ENCODE measurements around the gene ARF6.

Gene ARF6

GRCh38 chr14:49852301-49853157, 40.4 kb upstream of the ARF6 start, which contains the start of gene NEMF (continued):
- peak; percentile 65; the same call in 1 of the 2 replicates for TF ChIP-seq ZNF449 (tag by site-specific recombination; IDR thresholded peaks at IDR 0.05)
- TF ChIP-seq ZNF571 (tag by site-specific recombination; IDR thresholded peaks at IDR 0.05): no peak
- TF ChIP-seq, protein P1, sequence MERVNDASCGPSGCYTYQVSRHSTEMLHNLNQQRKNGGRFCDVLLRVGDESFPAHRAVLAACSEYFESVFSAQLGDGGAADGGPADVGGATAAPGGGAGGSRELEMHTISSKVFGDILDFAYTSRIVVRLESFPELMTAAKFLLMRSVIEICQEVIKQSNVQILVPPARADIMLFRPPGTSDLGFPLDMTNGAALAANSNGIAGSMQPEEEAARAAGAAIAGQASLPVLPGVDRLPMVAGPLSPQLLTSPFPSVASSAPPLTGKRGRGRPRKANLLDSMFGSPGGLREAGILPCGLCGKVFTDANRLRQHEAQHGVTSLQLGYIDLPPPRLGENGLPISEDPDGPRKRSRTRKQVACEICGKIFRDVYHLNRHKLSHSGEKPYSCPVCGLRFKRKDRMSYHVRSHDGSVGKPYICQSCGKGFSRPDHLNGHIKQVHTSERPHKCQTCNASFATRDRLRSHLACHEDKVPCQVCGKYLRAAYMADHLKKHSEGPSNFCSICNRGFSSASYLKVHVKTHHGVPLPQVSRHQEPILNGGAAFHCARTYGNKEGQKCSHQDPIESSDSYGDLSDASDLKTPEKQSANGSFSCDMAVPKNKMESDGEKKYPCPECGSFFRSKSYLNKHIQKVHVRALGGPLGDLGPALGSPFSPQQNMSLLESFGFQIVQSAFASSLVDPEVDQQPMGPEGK (tag by site-specific recombination; IDR thresholded peaks at IDR 0.05): peak; percentile 39; the same call in 1 of the 2 replicates
- TF ChIP-seq PRDM2 (tag by site-specific recombination; IDR thresholded peaks at IDR 0.05; ENCODE audit: borderline replicate concordance): no peak
- no peak for TF ChIP-seq OVOL3 (tag by site-specific recombination; IDR thresholded peaks at IDR 0.05)
- TF ChIP-seq ZNF623 (tag by site-specific recombination; IDR thresholded peaks at IDR 0.05): no peak
- no peak for TF ChIP-seq ZBTB6 (tag by site-specific recombination; IDR thresholded peaks at IDR 0.05)
- TF ChIP-seq PRDM10 (tag by site-specific recombination; IDR thresholded peaks at IDR 0.05): peak; percentile 54
- 0 out of 2 replicates have a peak, but pooled peaks have one; percentile 30 for TF ChIP-seq KLF10 (tag by site-specific recombination; IDR thresholded peaks at IDR 0.05)
- peak; percentile 49; the same call in 1 of the 2 replicates for TF ChIP-seq ZNF629 (tag by site-specific recombination; IDR thresholded peaks at IDR 0.05)
- no peak for TF ChIP-seq ZNF514 (tag by site-specific recombination; IDR thresholded peaks at IDR 0.05)
- TF ChIP-seq CTCF (tag by site-specific recombination; IDR thresholded peaks at IDR 0.05): peak; percentile 90
- TF ChIP-seq GLI2 (tag by site-specific recombination; IDR thresholded peaks at IDR 0.05; ENCODE audit: borderline replicate concordance, low read depth): no peak
- no peak for TF ChIP-seq KLF9 (tag by site-specific recombination; IDR thresholded peaks at IDR 0.05; ENCODE audit: low read depth)
- no peak for TF ChIP-seq ZNF473 (tag by site-specific recombination; IDR thresholded peaks at IDR 0.05)
- no peak; the same call in 1 of the 2 replicates for TF ChIP-seq ZBTB17 (tag by site-specific recombination; IDR thresholded peaks at IDR 0.05)
- no peak for TF ChIP-seq MZF1 (tag by site-specific recombination; IDR thresholded peaks at IDR 0.05; ENCODE audit: borderline replicate concordance)
- TF ChIP-seq ZNF747 (tag by site-specific recombination; IDR thresholded peaks at IDR 0.05): no peak
- TF ChIP-seq ZSCAN18 (tag by site-specific recombination; IDR thresholded peaks at IDR 0.05): no peak
- TF ChIP-seq SCRT2 (tag by site-specific recombination; IDR thresholded peaks at IDR 0.05): no peak
